Measurements from ENCODE around the gene LVRN. TPM values are rescaled to one million over a fixed set of nuclear protein-coding genes. Genes with fewer than 3 reads are reported as not detected.
"Not testable (repeated sequence)": the region's sequence is repeated elsewhere in the genome, so short reads cannot be mapped to it uniquely, and the experiment has no call there.

Gene LVRN
- under 1 TPM in 1 of 2 experiments, not detected in 1; 0.10 TPM for total RNA-seq

GRCh38 chr5:115962239-115962564 is at the start of gene LVRN:
TSS of gene LVRN (plus strand) at chr5:115962475. CDS start at chr5:115962618, 143 bp downstream.
- H3K27me3 Mint-ChIP-seq: peaks cover 57% of the 10 kb centered on the region
- intact Hi-C loops (cut with micrococcal nuclease): no loop called here
- POLR2A ChIA-PET: no interaction called here
- no peaks in the 10 kb centered on the region for H3K9me3 Mint-ChIP-seq
- CTCF ChIA-PET: interaction anchor here (0.6 to 1.2 kb wide), 4 partner anchors 10 to 663 kb away, joined by 3 to 4 read pairs (median 3); no protein-coding TSS in a partner anchor
- no peaks in the 10 kb centered on the region for H3K36me3 Mint-ChIP-seq
- no peak within 1 kb of the TSS for H3K4me3 Mint-ChIP-seq
- DNase-seq: no peak
- H3K4me1 Mint-ChIP-seq (ENCODE audit: low read depth): peaks cover 8% of the 10 kb centered on the region
- no peak within 1 kb of the TSS for H3K27ac Mint-ChIP-seq

GRCh38 chr5:115913623-115914400 is 48.5 kb upstream of the LVRN start:
- H3K27me3 Mint-ChIP-seq; H3K4me1 Mint-ChIP-seq (ENCODE audit: low read depth); POLR2A ChIA-PET; H3K9me3 Mint-ChIP-seq; H3K36me3 Mint-ChIP-seq; H3K27ac Mint-ChIP-seq; H3K4me3 Mint-ChIP-seq; intact Hi-C loops (cut with micrococcal nuclease); DNase-seq; CTCF ChIA-PET: not testable (repeated sequence)

- ChIA-PET CTCF (no interaction called here), POLR2A (no interaction called here)
- intact Hi-C loops (cut with micrococcal nuclease): no loop called here
- Mint-ChIP-seq H3K4me1 (ENCODE audit: low read depth) (no peaks in the 10 kb centered on the region), H3K4me3 (no peak overlapping the region), H3K27ac (no peak overlapping the region), H3K9me3 (no peaks in the 10 kb centered on the region), H3K36me3 (peaks cover 1% of the 10 kb centered on the region), H3K27me3 (no peaks in the 10 kb centered on the region)
- DNase-seq: no peak
Measured at GRCh38 chr5:115920171-115920725, 42.0 kb upstream of the LVRN start.

GRCh38 chr5:115928578-115929407 is 33.5 kb upstream of the LVRN start:
- CTCF ChIA-PET: interaction anchor here (0.6 to 1.2 kb wide), 2 partner anchors 287 to 294 kb away, joined by 3 read pairs; no protein-coding TSS in a partner anchor
- intact Hi-C loops (cut with micrococcal nuclease); H3K9me3 Mint-ChIP-seq; H3K4me3 Mint-ChIP-seq; H3K27me3 Mint-ChIP-seq; POLR2A ChIA-PET; H3K27ac Mint-ChIP-seq; H3K36me3 Mint-ChIP-seq; H3K4me1 Mint-ChIP-seq (ENCODE audit: low read depth): not testable (repeated sequence)
- peak; percentile 9 for DNase-seq

GRCh38 chr5:115930171-115930570 is 32.1 kb upstream of the LVRN start:
- H3K27me3 Mint-ChIP-seq; H3K27ac Mint-ChIP-seq; H3K4me3 Mint-ChIP-seq; H3K36me3 Mint-ChIP-seq; H3K4me1 Mint-ChIP-seq (ENCODE audit: low read depth); POLR2A ChIA-PET; intact Hi-C loops (cut with micrococcal nuclease); H3K9me3 Mint-ChIP-seq: not testable (repeated sequence)
- peak; percentile 28 for DNase-seq
- CTCF ChIA-PET: interaction anchor here (1.2 kb wide), 1 partner anchor 296 kb away, joined by 3 read pairs; no protein-coding TSS in a partner anchor

GRCh38 chr5:115930630-115931337 is 31.5 kb upstream of the LVRN start:
- DNase-seq: no peak
- no peaks in the 10 kb centered on the region for H3K36me3 Mint-ChIP-seq
- no peaks in the 10 kb centered on the region for H3K27me3 Mint-ChIP-seq
- H3K4me1 Mint-ChIP-seq (ENCODE audit: low read depth): no peaks in the 10 kb centered on the region
- H3K27ac Mint-ChIP-seq: no peak overlapping the region
- H3K9me3 Mint-ChIP-seq: no peaks in the 10 kb centered on the region
- POLR2A ChIA-PET: no interaction called here
- CTCF ChIA-PET: no interaction called here
- intact Hi-C loops (cut with micrococcal nuclease): no loop called here
- no peak overlapping the region for H3K4me3 Mint-ChIP-seq

- no peaks in the 10 kb centered on the region for H3K9me3 Mint-ChIP-seq
- no peaks in the 10 kb centered on the region for H3K36me3 Mint-ChIP-seq
- H3K27me3 Mint-ChIP-seq: no peaks in the 10 kb centered on the region
- no peak overlapping the region for H3K4me3 Mint-ChIP-seq
- ChIA-PET POLR2A (no interaction called here), CTCF (interaction anchor here (1.1 kb wide), 1 partner anchor 27 kb away, joined by 3 read pairs; no protein-coding TSS in a partner anchor)
- DNase-seq: no peak
- no peaks in the 10 kb centered on the region for H3K4me1 Mint-ChIP-seq (ENCODE audit: low read depth)
- intact Hi-C loops (cut with micrococcal nuclease): no loop called here
- no peak overlapping the region for H3K27ac Mint-ChIP-seq
Measured at GRCh38 chr5:115932991-115933390, 29.3 kb upstream of the LVRN start.

GRCh38 chr5:115934388-115934974 is 27.8 kb upstream of the LVRN start:
- H3K4me1 Mint-ChIP-seq (ENCODE audit: low read depth): no peaks in the 10 kb centered on the region
- H3K36me3 Mint-ChIP-seq: no peaks in the 10 kb centered on the region
- no peaks in the 10 kb centered on the region for H3K9me3 Mint-ChIP-seq
- ChIA-PET POLR2A (no interaction called here), CTCF (interaction anchor here (1.1 kb wide), 1 partner anchor 26 kb away, joined by 3 read pairs; no protein-coding TSS in a partner anchor)
- intact Hi-C loops (cut with micrococcal nuclease): no loop called here
- no peak for DNase-seq
- H3K4me3 Mint-ChIP-seq: no peak overlapping the region
- H3K27me3 Mint-ChIP-seq: no peaks in the 10 kb centered on the region
- H3K27ac Mint-ChIP-seq: no peak overlapping the region

- ChIA-PET CTCF (interaction anchor here (1.2 kb wide), 1 partner anchor 160 kb away, joined by 3 read pairs; no protein-coding TSS in a partner anchor), POLR2A (no interaction called here)
- Mint-ChIP-seq H3K27me3 (no peaks in the 10 kb centered on the region), H3K27ac (no peak overlapping the region), H3K4me1 (ENCODE audit: low read depth) (no peaks in the 10 kb centered on the region), H3K36me3 (no peaks in the 10 kb centered on the region), H3K9me3 (no peaks in the 10 kb centered on the region), H3K4me3 (no peak overlapping the region)
- DNase-seq: no peak
- intact Hi-C loops (cut with micrococcal nuclease): no loop called here
Measured at GRCh38 chr5:115936031-115936430, 26.2 kb upstream of the LVRN start.

GRCh38 chr5:115939059-115939458 is 23.2 kb upstream of the LVRN start:
- ChIA-PET CTCF (no interaction called here), POLR2A (no interaction called here)
- Mint-ChIP-seq H3K9me3 (peaks cover 5% of the 10 kb centered on the region), H3K36me3 (no peaks in the 10 kb centered on the region), H3K27me3 (peaks cover 2% of the 10 kb centered on the region), H3K27ac (no peak overlapping the region), H3K4me1 (ENCODE audit: low read depth) (no peaks in the 10 kb centered on the region), H3K4me3 (no peak overlapping the region)
- no peak for DNase-seq
- intact Hi-C loops (cut with micrococcal nuclease): no loop called here

GRCh38 chr5:115940080-115940810 is 22.0 kb upstream of the LVRN start:
- Mint-ChIP-seq H3K27ac (no peak overlapping the region), H3K36me3 (no peaks in the 10 kb centered on the region), H3K4me3 (no peak overlapping the region), H3K4me1 (ENCODE audit: low read depth) (no peaks in the 10 kb centered on the region), H3K9me3 (peaks cover 5% of the 10 kb centered on the region), H3K27me3 (peaks cover 2% of the 10 kb centered on the region)
- ChIA-PET POLR2A (no interaction called here), CTCF (no interaction called here)
- DNase-seq: no peak
- intact Hi-C loops (cut with micrococcal nuclease): no loop called here

Measured in activated CD4-positive, alpha-beta memory T cell treated with anti-CD3 and anti-CD28 coated beads for 36 hours (primary cell).